Activated B cell treated with CpG ODN at 0.5 μM for 24 hours (primary cell): ENCODE data around the gene TSPEAR. TPM values are rescaled to one million over a fixed set of nuclear protein-coding genes. Genes with fewer than 3 reads are reported as not detected.

ENCODE experiments used
- ATAC-seq: fragments of 200-7000 bp; cut with Tn5 transposase; one replicate; pipeline ENCODE4 v1.10.0; 2021; ENCODE audit warnings: low read depth, mild to moderate bottlenecking, moderate library complexity
- CTCF ChIA-PET: fragments of 350-600 bp; sonication (Branson Sonifier 250); formaldehyde crosslinking; loops from one replicate; lab custom pipeline; 2021; ENCODE audit warnings: antibody characterized with exemption; lab: Charles Lee
- POLR2A ChIA-PET: fragments of 350-600 bp; sonication (Branson Sonifier 250); formaldehyde crosslinking; loops from one replicate; lab custom pipeline; 2021; ENCODE audit warnings: antibody characterized with exemption; lab: Charles Lee
- DNase-seq: peaks from one replicate; pipeline ENCODE4 v3.0.0; 2022
- H3K27ac Mint-ChIP-seq: one replicate; pipeline ENCODE4 v1.8.0; 2020; ENCODE audit warnings: mixed read lengths
- H3K27me3 Mint-ChIP-seq: one replicate; pipeline ENCODE4 v1.8.0; 2021; ENCODE audit warnings: mixed read lengths
- H3K36me3 Mint-ChIP-seq: one replicate; pipeline ENCODE4 v1.8.0; 2021; ENCODE audit warnings: low read depth, mixed read lengths
- H3K4me1 Mint-ChIP-seq: one replicate; pipeline ENCODE4 v1.8.0; 2021; ENCODE audit warnings: mixed read lengths
- H3K4me3 Mint-ChIP-seq: one replicate; pipeline ENCODE4 v1.8.0; 2020; ENCODE audit warnings: mild to moderate bottlenecking, mixed read lengths
- H3K9me3 Mint-ChIP-seq: one replicate; pipeline ENCODE4 v1.8.0; 2020; ENCODE audit warnings: mixed read lengths
- intact Hi-C: fragments of 100-400 bp; cut with micrococcal nuclease; formaldehyde crosslinking; loops from one replicate; pipeline ENCODE4 v1.15.1; 2024
- total RNA-seq: library from RNA; stranded (reverse); gene quantifications from 2 replicates; pipeline ENCODE4 v1.2.3, GENCODE V29; 2022
- TF ChIP-seq, protein P1 (sequence below): fragments of 200-600 bp; IDR thresholded peaks from one replicate; pipeline ENCODE4 v1.8.0; 2022; ENCODE audit warnings: antibody characterized with exemption, mild to moderate bottlenecking

Gene TSPEAR
- total RNA-seq, 1 donor from 2014 or later = not detected

DNA sequence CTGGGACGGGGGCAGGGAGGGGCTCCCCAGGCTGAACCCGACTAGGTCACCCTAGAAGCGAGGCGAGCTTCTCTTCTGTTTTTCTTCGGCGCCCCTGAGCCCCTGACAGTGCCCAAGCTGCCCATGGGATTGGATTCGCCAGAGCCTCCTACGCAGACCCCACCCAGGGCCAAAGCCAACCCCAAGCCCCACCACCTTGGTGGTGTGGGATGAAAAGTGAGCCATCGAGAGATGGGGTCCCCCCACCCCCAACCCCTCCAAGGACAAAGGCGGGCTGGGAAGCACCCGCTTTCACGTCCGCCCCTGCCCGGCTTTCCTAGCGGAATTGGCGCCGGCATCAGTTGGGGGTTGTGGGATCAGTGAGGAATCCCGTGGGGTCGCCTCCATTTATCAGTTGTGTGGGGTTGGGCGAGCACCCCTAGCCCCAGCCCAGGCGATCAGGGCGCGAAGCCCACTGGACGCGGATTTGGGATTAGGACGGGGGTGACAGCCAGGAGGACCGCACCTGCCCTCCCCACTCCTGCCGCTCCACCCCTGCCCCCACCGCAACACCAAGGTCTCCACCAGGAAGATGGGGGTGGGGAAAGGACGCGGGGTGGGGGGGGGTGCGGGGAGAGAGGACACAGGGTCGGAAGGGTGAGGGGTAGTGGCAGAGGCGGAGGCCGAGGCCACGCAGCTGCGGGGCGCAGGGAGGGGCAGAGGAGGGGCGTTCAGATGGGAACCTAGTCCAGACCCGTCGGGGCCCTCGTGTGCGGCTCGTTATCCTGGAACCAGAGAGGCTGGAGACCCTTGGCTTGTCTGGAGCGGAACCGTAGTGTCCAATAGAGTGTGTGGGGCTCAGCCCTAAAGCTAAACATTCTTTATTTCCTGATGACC lies 4.4 kb downstream of the TSPEAR start:
- DNase-seq (no peak), ATAC-seq (no peak)
- Mint-ChIP-seq H3K36me3 (no peaks in the 10 kb centered on the region), H3K4me1 (peaks cover 2% of the 10 kb centered on the region), H3K27me3 (peaks cover 63% of the 10 kb centered on the region), H3K9me3 (peaks cover 10% of the 10 kb centered on the region), H3K27ac (no peak overlapping the region), H3K4me3 (no peak overlapping the region)
- ChIA-PET POLR2A (no interaction called here), CTCF (no interaction called here)
- intact Hi-C loops = no loop called here
- TF ChIP-seq, protein P1, sequence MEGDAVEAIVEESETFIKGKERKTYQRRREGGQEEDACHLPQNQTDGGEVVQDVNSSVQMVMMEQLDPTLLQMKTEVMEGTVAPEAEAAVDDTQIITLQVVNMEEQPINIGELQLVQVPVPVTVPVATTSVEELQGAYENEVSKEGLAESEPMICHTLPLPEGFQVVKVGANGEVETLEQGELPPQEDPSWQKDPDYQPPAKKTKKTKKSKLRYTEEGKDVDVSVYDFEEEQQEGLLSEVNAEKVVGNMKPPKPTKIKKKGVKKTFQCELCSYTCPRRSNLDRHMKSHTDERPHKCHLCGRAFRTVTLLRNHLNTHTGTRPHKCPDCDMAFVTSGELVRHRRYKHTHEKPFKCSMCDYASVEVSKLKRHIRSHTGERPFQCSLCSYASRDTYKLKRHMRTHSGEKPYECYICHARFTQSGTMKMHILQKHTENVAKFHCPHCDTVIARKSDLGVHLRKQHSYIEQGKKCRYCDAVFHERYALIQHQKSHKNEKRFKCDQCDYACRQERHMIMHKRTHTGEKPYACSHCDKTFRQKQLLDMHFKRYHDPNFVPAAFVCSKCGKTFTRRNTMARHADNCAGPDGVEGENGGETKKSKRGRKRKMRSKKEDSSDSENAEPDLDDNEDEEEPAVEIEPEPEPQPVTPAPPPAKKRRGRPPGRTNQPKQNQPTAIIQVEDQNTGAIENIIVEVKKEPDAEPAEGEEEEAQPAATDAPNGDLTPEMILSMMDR = no peak

DNA sequence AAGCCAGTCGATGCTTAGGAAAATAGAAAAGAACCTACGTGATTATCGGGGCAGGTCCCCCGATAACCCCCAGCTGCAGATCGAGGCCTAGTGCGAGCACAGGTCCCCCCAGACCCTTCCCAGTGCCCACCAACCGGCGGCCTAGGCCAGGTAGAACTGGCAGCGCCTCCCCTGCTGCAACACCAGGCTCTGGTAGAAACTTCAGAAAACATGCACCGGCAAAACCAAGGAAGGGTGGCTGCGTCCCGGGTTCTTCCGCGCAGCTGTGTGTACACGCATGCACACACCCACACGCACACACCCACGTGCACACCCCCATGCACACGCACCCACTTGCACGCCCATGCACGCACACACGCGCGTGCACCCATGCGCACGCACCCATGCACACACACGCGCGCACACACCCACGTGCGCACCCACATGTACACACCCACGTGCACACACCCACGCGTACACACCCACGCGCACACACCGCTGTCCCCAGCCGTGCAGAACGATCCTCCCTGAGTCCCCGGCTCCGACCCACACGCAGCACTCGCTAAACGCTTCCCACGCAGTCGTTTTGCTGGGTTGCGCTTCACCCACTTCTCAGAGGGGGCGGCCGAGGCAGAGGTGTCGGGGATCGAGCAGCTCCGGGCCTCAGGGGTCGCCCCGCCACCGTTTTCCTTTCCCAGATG lies 5.2 kb downstream of the TSPEAR start:
- ATAC-seq = no peak
- no peak overlapping the region for H3K4me3 Mint-ChIP-seq
- peaks cover 2% of the 10 kb centered on the region for H3K4me1 Mint-ChIP-seq
- POLR2A ChIA-PET = no interaction called here
- no peak for DNase-seq
- peaks cover 10% of the 10 kb centered on the region for H3K9me3 Mint-ChIP-seq
- TF ChIP-seq, protein P1 = no peak
- H3K36me3 Mint-ChIP-seq = no peaks in the 10 kb centered on the region
- intact Hi-C loops = no loop called here
- CTCF ChIA-PET = no interaction called here
- H3K27ac Mint-ChIP-seq = no peak overlapping the region
- peaks cover 64% of the 10 kb centered on the region for H3K27me3 Mint-ChIP-seq

DNA sequence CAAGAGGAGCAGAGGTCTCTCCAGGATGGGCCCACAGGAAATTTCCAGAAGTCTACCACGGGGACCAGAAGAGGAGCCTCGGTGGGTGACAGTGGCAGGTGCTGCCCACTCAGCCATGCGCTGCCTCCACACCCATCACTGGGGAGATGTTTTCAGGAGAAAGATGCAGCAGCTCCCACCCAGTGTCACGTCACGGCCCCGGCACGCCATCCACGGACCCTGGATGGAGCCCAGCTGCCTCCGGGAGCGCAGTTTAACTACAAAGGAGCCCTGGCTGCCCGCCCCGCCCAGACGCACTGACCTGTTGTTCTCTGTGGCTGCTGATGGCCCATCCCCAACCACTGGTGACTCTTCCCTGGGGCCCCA lies 6.8 kb downstream of the TSPEAR start:
- no peak for ATAC-seq
- no peaks in the 10 kb centered on the region for H3K36me3 Mint-ChIP-seq
- TF ChIP-seq, protein P1 = no peak
- H3K9me3 Mint-ChIP-seq = peaks cover 10% of the 10 kb centered on the region
- no peak overlapping the region for H3K27ac Mint-ChIP-seq
- DNase-seq = no peak
- no peak overlapping the region for H3K4me3 Mint-ChIP-seq
- ChIA-PET POLR2A (no interaction called here), CTCF (no interaction called here)
- H3K27me3 Mint-ChIP-seq = peaks cover 62% of the 10 kb centered on the region
- intact Hi-C loops = no loop called here
- H3K4me1 Mint-ChIP-seq = no peaks in the 10 kb centered on the region

DNA sequence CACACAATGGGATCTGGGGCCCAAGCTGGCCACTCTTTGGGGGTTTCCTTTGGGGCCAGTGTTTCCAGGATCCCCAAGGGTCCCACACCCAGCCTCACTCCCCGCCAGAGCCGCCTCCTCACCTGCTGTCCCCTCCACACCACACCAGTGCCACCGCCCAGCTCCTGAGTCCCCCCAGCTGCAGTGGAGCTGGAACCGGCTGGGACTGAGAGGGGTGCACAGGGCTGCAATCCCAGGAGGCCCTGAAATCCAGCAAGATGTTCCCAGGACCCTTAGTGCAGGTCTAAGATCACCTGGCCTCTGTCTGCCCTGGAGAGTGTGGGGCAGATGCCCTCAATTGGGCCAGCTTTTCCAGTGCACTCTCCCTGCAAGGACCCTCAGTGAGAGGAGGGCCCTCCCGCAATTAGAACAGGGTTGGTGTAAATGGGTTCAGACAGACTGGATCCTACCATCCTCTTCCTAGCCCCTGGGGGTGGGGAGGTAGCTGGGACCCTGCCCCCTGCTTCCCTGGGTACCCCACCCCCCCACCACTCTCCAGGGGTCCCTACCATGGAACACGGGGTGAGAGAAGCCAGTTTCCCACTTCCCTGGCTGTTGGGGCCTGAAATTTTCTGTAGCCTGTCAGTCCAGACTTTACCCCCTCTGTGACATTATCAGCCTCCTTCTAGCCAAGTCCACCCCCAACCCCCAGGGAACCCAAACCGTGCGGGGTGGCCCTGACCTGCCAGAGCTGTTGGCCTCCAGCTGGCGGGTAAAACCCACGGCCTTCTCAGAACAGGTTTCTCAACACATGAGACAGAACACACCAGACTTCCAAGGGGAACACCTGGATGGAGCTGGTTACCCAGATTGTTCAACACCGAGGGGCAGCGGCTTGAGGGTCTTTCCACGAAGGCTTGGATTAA lies 7.4 kb downstream of the TSPEAR start:
- DNase-seq (no peak), ATAC-seq (no peak)
- intact Hi-C loops = no loop called here
- TF ChIP-seq, protein P1 = no peak
- peaks cover 10% of the 10 kb centered on the region for H3K9me3 Mint-ChIP-seq
- H3K27me3 Mint-ChIP-seq = peaks cover 61% of the 10 kb centered on the region
- H3K4me3 Mint-ChIP-seq = no peak overlapping the region
- POLR2A ChIA-PET = no interaction called here
- H3K4me1 Mint-ChIP-seq = no peaks in the 10 kb centered on the region
- no peaks in the 10 kb centered on the region for H3K36me3 Mint-ChIP-seq
- CTCF ChIA-PET = no interaction called here
- H3K27ac Mint-ChIP-seq = no peak overlapping the region
